ENCODE results near the gene GDPGP1. TPM values are rescaled to one million over a fixed set of nuclear protein-coding genes. Genes with fewer than 3 reads are reported as not detected.

The GDPGP1 gene, protein sequence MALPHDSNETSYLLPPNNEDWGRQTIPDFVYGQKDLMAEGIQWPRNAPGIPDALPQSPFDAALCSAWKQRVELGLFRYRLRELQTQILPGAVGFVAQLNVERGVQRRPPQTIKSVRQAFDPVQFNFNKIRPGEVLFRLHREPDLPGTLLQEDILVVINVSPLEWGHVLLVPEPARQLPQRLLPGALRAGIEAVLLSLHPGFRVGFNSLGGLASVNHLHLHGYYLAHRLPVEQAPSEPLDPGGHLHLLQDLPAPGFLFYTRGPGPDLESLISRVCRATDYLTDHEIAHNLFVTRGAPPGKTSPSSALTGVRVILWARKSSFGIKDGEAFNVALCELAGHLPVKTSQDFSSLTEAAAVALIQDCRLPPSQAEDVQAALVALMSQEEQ
- polyA plus RNA-seq (2013), result 1.3 and 1.5 TPM in 2 replicates

DNA sequence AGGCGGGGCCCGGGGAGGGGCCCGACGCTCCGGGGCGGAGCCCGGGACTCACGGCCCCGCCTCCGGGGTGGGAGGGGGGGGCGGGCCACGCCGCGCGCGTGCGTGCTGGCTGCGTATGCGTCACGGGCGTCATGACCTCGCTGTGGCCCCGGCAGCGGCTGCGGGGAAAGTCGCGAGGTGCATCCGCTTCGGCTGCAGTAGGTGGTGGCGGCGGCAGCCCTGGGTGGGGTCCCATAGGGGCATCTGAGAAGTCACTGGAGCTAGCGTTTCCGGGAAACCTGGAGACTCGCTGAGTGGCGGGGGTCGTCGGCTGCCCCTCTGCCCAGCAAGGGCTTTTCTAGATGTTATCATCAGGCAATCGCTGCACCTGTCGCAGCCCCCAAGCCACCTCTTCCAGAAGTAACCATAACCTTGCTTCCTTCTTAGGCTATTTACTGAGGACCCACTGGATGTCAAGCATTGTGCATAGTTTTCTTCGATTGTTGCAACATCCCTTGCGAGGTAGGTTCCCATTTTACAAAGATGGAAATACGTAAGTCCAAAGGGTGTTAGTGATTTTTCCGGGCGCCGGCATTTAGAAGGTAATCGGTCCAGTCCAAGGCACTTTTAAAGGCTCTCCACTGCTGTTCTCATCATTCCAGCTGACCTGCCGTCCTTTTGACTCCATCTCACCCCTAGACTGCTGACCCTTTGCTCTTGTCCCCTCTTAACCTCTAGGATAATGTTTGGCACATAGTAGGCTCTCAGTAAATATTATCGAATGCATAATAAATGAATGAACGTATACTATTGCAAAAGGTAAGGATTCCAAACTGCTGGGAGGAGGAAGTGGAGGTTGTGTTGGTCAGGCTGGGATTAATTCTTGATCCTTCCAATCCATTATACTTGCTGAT, at the start of gene GDPGP1:
TSS of gene GDPGP1 (plus strand) at position 114 of the 893 bp plus-strand sequence. CDS start 6,700 bp downstream, outside the sequence.
- peak within 1 kb of the TSS; percentile 45 for H3K9ac ChIP-seq (ENCODE audit: low read length)
- peak within 1 kb of the TSS; percentile 65 for H2AFZ ChIP-seq (ENCODE audit: insufficient read depth, low read length, poor library complexity)
- peak within 1 kb of the TSS; percentile 22 for H3K14ac ChIP-seq (ENCODE audit: low read length)
- peak within 1 kb of the TSS; percentile 33 for H2BK5ac ChIP-seq (ENCODE audit: low read depth, low read length, poor library complexity)
- H3K36me3 ChIP-seq (ENCODE audit: control insufficient read depth in 1 of 2, insufficient read depth in 2 of 2, low read length in 2 of 2), result peaks cover 17 to 18% of the 10 kb centered on the region in 2 experiments
- no peak within 1 kb of the TSS for H3K23ac ChIP-seq (ENCODE audit: low read length)
- H3K4ac ChIP-seq (ENCODE audit: low read depth, low read length), result peak within 1 kb of the TSS; percentile 1
- H3K18ac ChIP-seq (ENCODE audit: low read length), result peak within 1 kb of the TSS; percentile 70
- H3K4me2 ChIP-seq (ENCODE audit: low read length), result peak within 1 kb of the TSS; percentile 92
- H3K27me3 ChIP-seq (ENCODE audit: insufficient read depth, low read length), result no peaks in the 10 kb centered on the region
- peak within 1 kb of the TSS; percentile 88 for H4K8ac ChIP-seq (ENCODE audit: low read depth, low read length)
- H4K91ac ChIP-seq (ENCODE audit: low read depth, low read length), result peak within 1 kb of the TSS; percentile 20
- H3K4me3 ChIP-seq (ENCODE audit: low read depth, low read length), result peak within 1 kb of the TSS; percentile 85
- H3K4me1 ChIP-seq (ENCODE audit: control insufficient read depth in 1 of 2, insufficient read depth in 2 of 2, low read length in 2 of 2), result peaks cover 2 to 3% of the 10 kb centered on the region in 2 experiments
- H2BK120ac ChIP-seq (ENCODE audit: insufficient read depth, low read length, poor library complexity), result no peak within 1 kb of the TSS
- H3K79me2 ChIP-seq (ENCODE audit: control insufficient read depth, insufficient read depth, low read length, poor library complexity), result no peaks in the 10 kb centered on the region
- H2BK12ac ChIP-seq (ENCODE audit: low read length), result no peak within 1 kb of the TSS
- H3K27ac ChIP-seq (ENCODE audit: low read depth, low read length), result peak within 1 kb of the TSS; percentile 7
- DNase-seq, result peak in 1 of 2 donors; percentile 98
- no peaks in the 10 kb centered on the region for H3K9me3 ChIP-seq (ENCODE audit: insufficient read depth, low read depth, low read length)
- H4K12ac ChIP-seq (ENCODE audit: low read depth, low read length), result peak within 1 kb of the TSS; percentile 55
- H3K79me1 ChIP-seq (ENCODE audit: low read length), result peaks cover 5% of the 10 kb centered on the region
- no CpG with 5 or more reads among the region's 49 CpGs for WGBS (ENCODE audit: extremely low coverage, insufficient coverage, insufficient read length)
- no peak within 1 kb of the TSS for H2AK5ac ChIP-seq (ENCODE audit: low read length)

DNA sequence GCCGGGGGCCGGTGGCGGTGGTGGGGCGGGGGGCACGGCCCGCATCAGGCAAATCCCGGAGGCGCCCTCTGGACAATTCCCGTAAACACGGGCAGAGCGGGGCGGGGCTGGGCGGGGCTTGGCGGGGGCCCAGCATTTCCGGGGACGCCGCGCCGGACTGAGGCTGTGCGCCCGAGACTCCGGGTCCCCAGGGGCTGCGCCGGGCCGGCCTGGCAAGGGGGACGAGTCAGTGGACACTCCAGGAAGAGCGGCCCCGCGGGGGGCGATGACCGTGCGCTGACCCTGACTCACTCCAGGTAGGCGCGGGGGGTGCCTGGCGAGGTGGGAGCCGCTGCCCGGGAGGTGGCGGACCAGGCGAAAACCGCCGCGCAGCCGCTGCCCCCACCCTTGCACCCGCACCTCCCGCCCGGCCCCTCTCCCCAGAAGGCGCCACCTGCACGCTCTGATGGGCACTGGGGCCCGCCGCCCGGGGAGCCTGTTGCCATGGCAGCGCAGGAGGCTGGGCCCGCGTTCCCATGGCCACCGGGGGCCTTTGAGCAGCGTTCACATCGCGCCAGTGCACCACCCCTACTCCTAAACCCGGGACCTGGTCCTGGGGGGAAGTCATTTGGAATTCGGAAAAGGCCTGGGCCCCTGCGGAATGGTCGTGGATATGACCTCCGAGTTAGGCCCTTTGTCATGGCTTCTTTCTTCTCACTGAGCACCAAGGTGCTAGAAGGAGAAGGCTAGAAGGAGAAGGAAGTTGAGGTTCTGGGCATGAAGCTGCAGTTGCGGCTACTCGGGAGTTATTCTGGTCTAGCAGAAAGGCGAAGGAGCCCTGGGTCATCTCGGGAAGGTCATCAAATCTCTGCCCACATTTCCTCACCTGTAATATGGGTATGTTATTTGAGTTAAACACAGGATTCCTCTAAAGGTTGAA, 49.0 kb upstream of the GDPGP1 start:
- Histone ChIP-seq H2BK5ac (ENCODE audit: low read depth, low read length, poor library complexity) (no peak overlapping the region), H4K8ac (ENCODE audit: low read depth, low read length) (peak overlapping the region; percentile 93), H3K4ac (ENCODE audit: low read depth, low read length) (peak overlapping the region; percentile 16), H3K23ac (ENCODE audit: low read length) (no peak overlapping the region), H3K36me3 (ENCODE audit: control insufficient read depth in 1 of 2, insufficient read depth in 2 of 2, low read length in 2 of 2) (no peaks in the 10 kb centered on the region), H3K18ac (ENCODE audit: low read length) (peak overlapping the region; percentile 76), H3K14ac (ENCODE audit: low read length) (peak overlapping the region; percentile 65), H2BK120ac (ENCODE audit: insufficient read depth, low read length, poor library complexity) (peak overlapping the region; percentile 67), H3K4me1 (ENCODE audit: control insufficient read depth in 1 of 2, insufficient read depth in 2 of 2, low read length in 2 of 2) (peaks cover 8 to 9% of the 10 kb centered on the region in 2 experiments), H4K12ac (ENCODE audit: low read depth, low read length) (peak overlapping the region; percentile 48), H2BK12ac (ENCODE audit: low read length) (no peak overlapping the region), H3K9ac (ENCODE audit: low read length) (no peak overlapping the region), H2AK5ac (ENCODE audit: low read length) (peak overlapping the region; percentile 44), H4K91ac (ENCODE audit: low read depth, low read length) (peak overlapping the region; percentile 80), H3K4me3 (ENCODE audit: low read depth, low read length) (peak overlapping the region; percentile 74), H2AFZ (ENCODE audit: insufficient read depth, low read length, poor library complexity) (peak overlapping the region; percentile 93), H3K4me2 (ENCODE audit: low read length) (peak overlapping the region; percentile 70), H3K27me3 (ENCODE audit: insufficient read depth, low read length) (no peaks in the 10 kb centered on the region), H3K27ac (ENCODE audit: low read depth, low read length) (no peak overlapping the region), H3K9me3 (ENCODE audit: insufficient read depth, low read depth, low read length) (no peaks in the 10 kb centered on the region), H3K79me1 (ENCODE audit: low read length) (peaks cover 3% of the 10 kb centered on the region), H3K79me2 (ENCODE audit: control insufficient read depth, insufficient read depth, low read length, poor library complexity) (peaks cover 2% of the 10 kb centered on the region)
- peak; percentile 67 to 73 for DNase-seq
- WGBS (ENCODE audit: extremely low coverage, insufficient coverage, insufficient read length), result no CpG with 5 or more reads among the region's 67 CpGs

DNA sequence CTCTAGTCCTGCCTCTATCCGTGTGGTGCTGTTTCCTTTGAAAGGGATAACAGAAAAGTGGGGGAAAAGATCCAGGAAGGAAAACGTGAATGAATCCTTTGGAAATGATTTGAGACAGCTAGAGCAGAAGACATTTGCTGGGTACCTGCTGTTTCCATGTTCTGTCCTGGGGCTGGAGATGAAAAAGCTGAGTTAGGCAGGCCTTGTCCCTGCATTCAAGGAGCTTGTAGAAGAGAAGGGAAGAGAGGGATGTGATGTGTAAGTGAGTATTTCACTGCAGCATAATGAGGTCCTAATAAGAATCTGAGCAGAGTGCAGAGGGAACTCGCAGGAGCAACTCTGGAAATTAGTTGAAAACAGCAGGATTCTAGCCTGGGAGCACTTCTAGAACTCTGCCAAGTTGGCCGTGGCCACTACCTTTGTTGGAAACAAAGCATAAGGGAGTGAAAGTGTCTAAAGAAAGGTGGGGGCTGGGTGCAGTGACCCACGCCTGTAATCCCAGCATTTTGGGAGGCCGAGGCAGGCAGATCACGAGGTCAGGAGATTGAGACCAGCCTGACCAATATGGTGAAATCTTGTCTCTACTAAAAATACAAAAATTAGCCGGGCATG, 46.6 kb upstream of the GDPGP1 start:
- Histone ChIP-seq H3K4me2 (ENCODE audit: low read length) (no peak overlapping the region), H3K4ac (ENCODE audit: low read depth, low read length) (no peak overlapping the region), H3K4me1 (ENCODE audit: control insufficient read depth in 1 of 2, insufficient read depth in 2 of 2, low read length in 2 of 2) (peaks cover 8 to 9% of the 10 kb centered on the region in 2 experiments), H3K23ac (ENCODE audit: low read length) (no peak overlapping the region), H2AFZ (ENCODE audit: insufficient read depth, low read length, poor library complexity) (no peak overlapping the region), H3K18ac (ENCODE audit: low read length) (no peak overlapping the region), H3K14ac (ENCODE audit: low read length) (no peak overlapping the region), H3K27me3 (ENCODE audit: insufficient read depth, low read length) (no peaks in the 10 kb centered on the region), H3K79me2 (ENCODE audit: control insufficient read depth, insufficient read depth, low read length, poor library complexity) (peaks cover 2% of the 10 kb centered on the region), H4K8ac (ENCODE audit: low read depth, low read length) (no peak overlapping the region), H3K27ac (ENCODE audit: low read depth, low read length) (no peak overlapping the region), H3K9ac (ENCODE audit: low read length) (no peak overlapping the region), H2BK120ac (ENCODE audit: insufficient read depth, low read length, poor library complexity) (no peak overlapping the region), H3K36me3 (ENCODE audit: control insufficient read depth in 1 of 2, insufficient read depth in 2 of 2, low read length in 2 of 2) (no peaks in the 10 kb centered on the region), H4K91ac (ENCODE audit: low read depth, low read length) (no peak overlapping the region), H3K4me3 (ENCODE audit: low read depth, low read length) (no peak overlapping the region), H3K9me3 (ENCODE audit: insufficient read depth, low read depth, low read length) (no peaks in the 10 kb centered on the region), H4K12ac (ENCODE audit: low read depth, low read length) (no peak overlapping the region), H2BK12ac (ENCODE audit: low read length) (no peak overlapping the region), H2AK5ac (ENCODE audit: low read length) (no peak overlapping the region), H2BK5ac (ENCODE audit: low read depth, low read length, poor library complexity) (no peak overlapping the region), H3K79me1 (ENCODE audit: low read length) (peaks cover 3% of the 10 kb centered on the region)
- no peak for DNase-seq
- WGBS (ENCODE audit: extremely low coverage, insufficient coverage, insufficient read length), result no CpG with 5 or more reads among the region's 8 CpGs
